Measurements from ENCODE around the gene IPO13.
A peak's percentile ranks its signal among the peaks of the same experiment; 100 is the strongest.

Gene IPO13

DNA sequence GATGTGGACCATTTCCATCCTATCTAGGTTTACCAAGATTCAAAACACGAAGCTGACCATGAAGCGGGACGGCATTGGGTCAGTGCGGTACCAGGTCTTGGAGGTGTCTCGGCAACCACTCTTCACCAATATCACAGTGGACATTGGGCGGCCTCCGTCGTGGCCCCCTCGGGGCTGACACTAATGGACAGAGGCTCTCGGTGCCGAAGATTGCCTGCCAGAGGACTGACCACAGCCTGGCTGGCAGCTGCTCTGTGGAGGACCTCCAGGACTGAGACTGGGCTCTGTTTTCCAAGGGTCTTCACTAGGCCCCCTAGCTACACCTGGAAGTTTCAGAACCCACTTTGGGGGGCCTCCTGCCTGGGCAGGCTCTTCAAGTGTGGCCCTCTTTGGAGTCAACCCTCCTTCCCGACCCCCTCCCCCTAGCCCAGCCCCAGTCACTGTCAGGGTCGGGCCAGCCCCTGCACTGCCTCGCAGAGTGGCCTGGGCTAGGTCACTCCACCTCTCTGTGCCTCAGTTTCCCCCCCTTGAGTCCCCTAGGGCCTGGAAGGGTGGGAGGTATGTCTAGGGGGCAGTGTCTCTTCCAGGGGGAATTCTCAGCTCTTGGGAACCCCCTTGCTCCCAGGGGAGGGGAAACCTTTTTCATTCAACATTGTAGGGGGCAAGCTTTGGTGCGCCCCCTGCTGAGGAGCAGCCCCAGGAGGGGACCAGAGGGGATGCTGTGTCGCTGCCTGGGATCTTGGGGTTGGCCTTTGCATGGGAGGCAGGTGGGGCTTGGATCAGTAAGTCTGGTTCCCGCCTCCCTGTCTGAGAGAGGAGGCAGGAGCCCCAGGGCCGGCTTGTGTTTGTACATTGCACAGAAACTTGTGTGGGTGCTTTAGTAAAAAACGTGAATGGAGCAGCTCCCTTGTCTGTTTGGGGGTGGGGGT is 43.8 kb downstream of the IPO13 start:
- no peak for DNase-seq

DNA sequence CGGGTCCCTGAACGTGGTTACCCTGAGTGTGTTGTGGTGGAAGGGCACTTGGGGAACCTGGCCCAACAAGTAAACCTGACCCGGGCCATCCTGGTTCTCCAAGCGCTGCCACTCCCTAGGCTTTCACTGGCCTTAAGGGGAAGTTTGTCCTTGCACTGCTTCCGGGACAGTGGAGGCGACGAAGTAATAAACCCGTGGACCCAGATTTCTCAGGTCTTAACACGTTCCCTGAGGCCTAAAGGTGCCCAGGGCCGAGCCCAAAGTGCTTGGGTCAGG is 44.4 kb downstream of the IPO13 start:
- no peak for DNase-seq

DNA sequence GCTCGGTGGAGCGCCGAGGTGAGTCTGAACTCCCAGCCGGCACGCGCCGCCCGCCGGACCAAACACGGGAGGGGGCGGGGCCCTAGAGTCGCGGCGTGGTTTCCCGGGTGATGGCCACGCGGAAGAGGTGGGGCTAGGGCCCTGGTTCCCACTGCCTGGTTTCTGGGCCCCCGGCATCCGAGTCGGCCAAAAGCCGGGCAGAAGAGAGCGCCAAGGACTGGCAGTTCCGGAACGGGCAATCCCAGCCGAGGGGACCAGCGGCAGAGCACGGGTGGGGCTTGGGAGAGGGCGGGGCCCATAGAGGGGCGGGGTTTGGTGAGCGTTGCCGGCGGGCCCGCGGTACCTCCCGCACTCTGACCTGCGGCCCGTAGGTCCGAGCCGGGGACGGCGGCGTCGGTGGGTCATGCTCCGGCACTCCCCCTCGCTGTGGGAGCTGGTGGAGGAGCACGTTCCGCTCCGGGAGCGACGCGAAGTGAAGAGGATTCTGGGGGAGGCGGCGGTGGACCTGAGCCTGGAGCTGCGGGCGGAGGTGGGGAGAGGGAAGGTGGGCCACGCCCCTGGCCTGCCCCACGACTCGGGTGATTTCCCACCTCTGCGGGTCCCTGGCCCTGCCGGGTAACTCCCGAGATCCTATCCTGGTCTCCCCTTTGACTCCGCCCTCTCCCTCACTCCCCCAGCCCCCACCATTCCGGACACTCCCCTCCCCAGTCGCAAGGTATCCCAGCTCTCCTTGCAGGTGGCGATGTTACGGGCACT is 44.9 kb downstream of the IPO13 start, which contains the start of gene CCDC24:
Gene CCDC24 (plus strand): TSS at position 124 of the 756 bp plus-strand sequence. CDS start 280 bp downstream, at position 404.
- peak; percentile 58 to 70 (median 64) for DNase-seq

DNA sequence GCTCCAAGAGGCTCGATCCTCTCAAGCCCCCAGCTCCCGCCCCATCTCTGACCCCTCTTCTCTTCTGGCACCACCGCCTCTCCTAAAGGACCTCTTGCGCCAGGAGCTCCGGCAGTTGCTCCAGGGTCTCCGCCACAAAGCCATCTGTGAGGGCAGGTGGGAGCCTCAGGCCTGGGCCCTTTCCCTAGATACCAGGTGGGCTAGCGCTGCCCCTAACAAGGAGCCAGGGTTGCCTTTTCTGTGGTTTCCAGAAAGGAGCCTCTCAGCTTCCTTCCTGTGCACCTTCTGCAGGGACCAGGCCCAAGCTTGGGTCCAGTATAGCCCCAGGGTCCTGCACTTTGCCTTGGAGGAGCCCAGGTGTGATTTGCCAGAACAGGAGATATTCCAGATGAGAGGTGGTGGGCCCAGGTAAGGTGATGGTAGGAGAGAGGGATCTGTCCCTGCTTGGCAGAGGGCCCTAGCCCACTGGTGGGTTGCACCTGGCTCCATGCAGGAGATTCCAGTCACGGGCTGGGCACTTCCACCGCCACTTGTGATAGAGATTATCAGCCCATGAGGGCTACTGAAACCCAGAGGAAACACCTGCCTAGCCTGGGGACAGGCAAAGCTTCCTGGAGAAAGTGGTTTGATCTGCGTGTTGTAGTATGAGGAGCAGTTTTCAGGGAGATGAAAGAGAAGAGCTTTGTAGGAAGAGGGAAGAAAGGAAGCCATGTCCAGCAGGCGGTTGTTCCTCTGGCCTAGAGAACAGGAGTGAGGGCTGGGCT is 45.7 kb downstream of the IPO13 start:
- no peak for DNase-seq

DNA sequence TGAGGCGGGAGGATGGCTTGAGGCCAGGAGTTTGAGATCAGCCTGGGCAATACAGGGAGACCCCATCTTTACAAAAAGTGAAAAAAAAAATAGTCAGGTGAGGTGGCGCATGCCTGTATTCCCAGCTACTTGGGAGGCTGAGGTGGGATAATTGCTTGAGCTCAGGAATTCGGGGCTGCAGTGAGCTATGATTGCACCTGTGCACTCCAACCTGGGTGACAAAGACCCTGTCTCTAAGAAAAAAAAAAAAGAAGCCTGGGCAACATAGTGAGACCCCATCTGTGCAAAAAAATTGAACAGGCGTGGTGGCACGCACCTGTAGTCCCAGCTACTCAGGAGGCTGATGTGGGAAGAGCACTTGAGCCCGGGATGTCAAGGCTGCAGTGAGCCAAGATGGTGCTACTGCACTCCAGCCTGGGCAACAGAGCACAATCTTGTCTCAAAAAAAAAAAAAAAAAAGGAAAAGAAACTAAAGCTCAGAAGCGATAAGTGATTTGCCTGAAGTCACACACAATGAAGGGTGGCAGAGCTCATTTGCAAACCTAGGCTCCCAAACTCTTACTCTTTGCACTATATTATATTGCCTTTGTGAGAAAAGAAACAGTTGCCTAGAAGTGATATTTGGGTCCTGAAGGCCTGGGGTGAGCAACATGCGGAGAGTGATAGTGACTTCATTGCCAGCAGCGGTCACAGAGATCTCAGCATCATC is 46.6 kb downstream of the IPO13 start:
- DNase-seq = no peak

DNA sequence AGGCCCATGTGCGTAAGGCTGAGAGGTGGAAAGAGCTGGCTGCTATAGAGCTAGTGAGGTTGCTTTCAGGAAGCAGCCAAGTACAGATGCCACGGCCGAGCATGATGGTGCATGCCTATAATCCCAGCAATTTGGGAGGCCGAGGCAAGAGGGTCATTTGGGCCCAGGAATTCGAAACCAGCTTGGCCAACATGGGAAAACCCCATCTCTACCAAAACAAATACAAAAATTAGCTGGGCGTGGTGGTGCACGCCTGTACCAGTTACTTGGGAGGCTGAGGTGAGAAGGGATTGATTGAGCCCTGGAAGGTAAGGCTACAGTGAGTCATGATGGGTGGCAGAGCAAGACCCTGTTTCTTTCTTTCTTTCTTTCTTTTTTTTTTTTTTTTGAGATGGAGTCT is 47.3 kb downstream of the IPO13 start:
- no peak for DNase-seq

DNA sequence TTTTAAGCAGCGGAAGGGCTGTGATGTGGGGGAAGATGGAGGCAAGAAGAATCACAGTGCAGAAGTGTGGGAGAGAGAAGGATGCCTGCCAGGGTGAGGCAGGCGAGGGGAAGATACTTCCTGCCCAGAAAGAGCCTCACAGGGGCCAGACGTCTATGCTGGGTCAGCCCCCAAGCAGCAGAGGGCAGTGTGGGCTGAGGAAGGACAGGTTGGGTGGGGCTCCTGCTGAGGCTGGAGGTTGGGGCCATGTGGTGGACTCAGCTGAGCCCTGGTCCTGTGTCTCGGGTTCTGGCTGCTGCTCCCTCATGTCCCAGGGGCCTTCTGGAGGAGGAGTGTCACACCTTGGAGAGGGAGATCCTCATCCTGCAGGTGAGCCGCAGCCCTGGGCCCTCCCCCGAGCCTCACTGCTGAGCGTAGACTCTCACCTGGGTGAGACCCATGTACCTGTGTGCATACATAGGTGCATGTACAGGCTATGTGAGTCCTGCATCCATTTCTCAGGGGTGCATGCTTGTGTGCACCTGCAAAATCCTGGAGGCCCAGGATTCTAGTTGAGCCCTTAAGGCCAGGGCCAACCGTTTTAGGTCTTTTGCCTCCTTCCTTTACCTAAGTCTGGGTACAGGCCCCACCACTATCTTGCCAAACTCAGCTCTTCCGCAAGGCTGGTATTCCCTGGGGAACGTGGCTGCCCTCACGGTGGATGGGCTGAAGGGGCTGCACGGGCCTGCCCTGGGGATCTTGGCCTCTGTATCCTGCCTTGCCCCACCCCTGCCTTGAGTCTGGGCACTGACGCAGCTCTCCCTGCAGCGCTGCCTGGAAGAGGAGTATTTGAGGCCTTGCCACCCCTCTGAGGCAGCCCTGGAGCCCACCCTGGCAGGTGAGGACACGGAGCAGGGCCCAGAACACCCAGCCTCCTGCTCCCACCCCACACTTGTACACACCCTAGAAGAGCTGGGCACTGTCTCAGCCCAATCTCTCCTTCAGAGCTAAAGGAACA is 48.3 kb downstream of the IPO13 start:
- DNase-seq = no peak

DNA sequence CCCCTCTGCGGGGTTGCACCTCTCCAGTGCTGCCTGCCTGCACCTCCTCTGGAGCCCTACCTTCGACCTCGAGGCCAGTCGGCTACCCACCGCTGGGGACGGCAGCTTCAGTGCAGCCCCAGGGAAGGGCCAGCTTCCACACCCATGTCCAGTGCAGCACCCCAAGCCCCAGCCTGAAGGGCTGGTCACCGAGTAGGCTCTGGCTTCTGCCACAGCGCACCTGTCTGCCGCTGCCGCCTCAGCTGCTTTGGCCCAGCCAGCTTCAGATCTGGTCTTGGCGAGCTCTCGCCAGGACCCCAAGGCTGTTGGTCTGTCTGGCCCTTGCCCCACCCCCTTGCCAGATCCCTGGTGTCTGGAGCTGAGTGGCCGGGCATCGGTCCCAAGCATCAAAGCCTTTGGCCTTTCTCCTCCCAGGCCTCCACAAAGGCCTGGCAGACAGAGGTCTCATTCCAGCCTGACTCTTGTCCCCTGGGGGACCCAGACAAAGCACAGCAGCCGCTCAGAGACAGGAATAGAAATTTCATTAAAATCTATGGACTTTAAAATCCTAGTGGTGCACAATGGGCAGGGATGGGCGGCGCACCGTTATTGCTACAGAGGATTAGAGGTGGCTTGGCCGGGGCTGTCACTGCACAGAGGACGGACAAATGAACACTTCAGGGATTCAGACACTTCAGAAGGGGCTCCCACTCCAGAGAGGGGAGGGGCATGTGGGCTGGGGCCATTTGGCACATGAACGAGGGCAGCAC is 49.4 kb downstream of the IPO13 start:
- DNase-seq = no peak

DNA sequence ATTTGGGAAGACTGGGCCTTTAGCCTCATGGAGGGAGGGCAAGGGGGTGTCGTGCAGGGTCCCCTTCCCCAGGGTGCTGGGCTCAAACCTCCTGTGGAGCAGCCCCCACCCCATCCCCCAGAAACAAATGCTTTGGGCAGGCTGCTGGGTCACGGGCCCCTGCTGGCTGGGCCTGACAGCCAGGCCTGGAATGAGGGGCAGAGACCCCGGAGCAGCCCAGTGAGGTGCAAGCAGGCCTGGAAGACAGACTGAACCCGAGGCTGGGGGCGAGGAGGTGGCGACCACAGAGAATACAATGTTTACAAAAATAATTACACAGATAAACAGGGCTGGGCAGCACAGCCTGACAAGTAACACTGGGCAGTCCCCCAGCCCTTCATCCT is 50.0 kb downstream of the IPO13 start:
- DNase-seq = no peak

DNA sequence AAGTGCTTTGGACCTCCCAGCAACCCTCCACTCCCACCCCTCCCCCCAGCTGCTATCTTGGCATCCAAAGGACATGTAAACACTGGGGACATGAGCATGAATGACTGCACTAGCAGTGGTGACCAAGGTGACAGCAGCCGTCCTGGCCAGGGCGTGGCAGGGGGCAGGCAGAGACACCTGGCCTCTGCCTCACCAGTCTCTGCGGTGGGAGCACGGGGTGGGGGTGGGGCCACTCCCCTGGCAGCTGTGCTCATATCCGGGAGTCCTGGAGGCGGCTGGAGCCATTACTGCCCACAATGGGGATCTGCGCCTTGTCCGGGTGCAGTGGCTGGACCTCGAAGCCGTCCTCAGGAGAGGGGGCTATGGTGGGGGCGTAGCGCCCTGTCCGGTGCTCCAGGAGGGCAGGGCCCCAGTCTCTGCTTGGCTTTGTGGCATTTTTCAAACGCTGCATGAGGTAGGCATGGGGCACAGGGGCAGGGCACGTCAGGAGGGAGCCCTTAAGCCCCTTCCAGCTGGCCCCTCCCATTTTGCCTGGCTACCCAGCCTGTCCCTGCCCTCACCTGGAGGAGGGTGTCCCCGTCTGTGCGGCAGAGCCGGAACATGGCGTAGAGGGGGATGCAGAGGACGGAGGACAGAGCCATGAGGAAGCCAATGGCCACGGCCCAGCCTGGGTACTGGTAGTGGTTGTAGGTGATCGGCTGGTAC is 50.7 kb downstream of the IPO13 start:
- DNase-seq = no peak

DNA sequence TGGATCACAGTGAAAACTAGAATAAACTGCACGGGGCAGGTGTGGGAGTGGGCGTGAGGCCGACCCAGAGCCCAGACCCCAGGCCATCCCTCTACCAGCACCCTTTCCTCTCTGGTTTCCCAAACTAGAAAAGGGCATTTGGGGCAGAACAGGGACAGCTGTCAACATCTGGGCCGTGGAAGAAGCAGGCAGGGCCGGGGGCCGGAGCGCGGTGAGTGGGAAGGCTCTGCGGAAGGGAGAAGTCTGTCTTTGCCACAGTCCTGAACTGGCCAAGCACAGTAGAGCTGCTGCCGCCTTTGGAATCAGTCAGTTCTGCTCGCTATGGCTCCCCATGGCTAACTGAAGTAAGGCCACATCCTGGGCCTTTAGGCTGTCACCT is 51.2 kb downstream of the IPO13 start:
- no peak for DNase-seq

DNA sequence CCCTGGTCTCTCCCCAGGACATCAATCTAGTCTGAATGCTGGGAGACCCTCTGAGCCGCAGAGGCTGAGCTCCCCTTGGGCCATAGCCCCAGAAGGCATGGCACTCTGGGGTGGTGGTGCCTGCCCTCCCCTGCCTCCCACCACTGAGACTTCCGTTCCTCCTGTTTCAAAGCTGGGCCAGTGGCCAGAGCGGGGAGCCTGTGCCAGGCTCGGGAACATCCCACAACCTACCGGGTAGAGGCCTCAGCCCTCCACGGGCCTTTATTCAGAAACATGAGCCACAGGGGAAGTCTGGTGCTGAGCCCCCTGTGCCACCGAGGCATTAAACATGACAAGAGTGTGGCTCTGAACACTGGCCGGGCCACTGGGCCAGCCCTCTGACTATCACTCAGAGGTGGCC is 52.7 kb downstream of the IPO13 start:
- no peak for DNase-seq

DNA sequence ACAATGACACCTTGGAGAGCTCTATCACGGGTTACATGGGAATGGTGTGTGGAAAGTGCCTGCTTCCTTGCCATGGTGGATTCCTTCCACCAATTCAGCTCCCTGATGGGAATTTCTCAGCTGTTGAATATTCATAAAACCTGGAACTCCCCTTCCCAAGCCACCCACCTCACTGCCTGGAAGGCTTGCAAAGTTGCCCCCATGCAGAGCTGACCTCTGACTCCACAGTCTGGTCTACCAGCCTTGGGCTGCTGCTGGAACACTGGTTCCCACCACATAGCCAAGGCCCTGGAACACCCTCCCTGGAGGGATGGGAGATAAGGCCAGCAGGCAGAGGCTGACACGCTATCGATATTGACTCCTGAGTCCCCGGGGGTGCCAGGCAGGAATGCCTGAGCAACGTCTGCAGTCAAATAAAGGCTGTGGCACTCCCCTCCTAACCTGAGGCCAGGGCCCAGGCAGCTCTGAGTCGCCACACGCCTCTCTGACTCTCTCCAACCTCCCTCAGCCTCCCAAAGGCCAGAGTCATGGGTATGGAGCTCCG is 53.4 kb downstream of the IPO13 start:
- DNase-seq = no peak

DNA sequence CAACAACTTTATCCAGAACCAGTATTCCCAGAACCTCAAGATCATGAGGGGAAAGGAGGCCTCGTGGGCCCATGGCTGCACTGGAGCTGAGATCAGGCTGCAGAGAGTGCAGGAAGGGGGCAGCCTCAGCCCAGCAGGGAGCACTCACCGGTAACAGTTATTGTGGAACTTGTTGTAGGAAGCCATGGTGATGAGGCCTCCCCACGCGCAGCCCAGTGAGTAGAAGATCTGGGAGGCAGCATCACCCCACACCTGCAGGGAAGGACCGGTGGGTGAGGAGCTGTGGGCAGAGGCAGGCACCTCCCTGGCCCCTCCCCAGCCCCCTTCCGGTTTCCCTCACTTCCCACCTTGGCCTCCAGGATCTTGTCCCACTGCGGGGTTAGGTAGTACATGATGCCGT is 55.4 kb downstream of the IPO13 start:
- no peak for DNase-seq

DNA sequence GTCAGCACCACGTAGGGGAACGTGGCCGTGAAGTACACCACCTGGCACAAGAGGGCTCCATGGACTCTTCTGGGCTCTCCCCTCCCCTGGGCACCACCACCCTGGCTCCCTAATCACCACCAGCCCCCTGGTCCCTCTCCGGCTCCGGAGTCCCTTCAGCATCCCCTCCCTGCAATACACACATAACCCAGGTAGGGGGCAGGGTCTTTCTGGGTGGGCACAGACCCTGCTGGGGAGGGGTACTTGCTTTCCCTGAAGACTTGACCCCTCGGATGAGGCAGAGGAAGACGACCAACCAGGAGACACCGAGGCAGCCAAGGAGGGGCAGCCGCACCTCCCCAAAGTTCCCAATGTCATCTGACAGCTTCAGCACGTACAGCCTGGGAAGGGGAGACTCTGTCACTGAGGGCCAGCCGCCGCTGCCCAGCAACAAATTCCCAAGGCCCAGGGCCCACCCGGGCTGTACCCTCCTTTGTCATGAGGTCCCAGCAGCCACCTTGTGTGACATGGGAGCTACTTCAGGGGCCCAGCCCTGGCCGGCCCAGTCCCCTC is 55.9 kb downstream of the IPO13 start:
- DNase-seq = no peak

DNA sequence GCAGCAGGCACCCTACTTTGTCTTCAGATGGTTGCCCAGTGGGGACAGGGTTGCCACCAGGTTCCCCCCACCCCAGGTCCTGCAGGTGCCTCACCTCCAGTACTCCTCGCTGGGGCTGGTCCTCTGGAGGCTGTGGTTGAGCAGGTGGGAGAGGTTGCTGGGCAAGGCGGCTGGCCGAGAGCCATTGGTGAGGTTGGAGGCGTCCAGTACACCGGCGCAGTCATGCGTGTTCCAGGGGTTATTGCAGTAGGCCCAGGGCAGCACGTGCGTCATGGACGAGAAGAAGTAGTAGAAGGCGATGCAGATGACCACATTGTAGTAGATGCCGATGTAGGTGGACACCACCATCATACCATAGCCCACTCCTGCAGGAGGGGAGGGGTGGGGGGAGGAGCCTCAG is 61.5 kb downstream of the IPO13 start:
- no peak for DNase-seq

DNA sequence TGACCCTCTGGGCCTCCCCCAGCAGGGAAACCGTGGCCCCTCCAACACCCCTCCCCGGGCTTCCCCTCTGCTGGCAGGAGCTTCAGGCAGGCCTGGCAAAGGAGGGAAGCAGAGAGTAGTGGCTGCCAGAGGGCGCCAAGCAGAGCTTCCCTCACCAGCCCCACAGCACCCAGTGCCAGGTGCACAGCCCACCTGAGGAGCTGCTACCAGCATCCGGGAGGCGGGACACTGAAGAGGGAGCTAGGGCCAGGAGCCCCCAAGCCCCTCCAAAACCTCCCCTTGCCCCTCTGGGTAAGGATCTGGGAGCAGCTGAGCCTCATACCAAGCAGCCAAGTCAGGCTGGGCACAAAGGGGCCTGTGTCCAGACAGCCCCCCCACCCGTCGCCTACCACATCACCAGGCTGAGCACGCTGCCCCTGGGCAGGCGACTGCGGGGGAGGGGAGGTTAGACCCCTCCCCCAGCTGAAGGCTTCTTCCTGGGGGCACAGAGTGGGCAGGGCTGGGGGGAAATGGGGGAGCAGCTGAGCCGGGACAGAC is 64.3 kb downstream of the IPO13 start:
- no peak for DNase-seq

DNA sequence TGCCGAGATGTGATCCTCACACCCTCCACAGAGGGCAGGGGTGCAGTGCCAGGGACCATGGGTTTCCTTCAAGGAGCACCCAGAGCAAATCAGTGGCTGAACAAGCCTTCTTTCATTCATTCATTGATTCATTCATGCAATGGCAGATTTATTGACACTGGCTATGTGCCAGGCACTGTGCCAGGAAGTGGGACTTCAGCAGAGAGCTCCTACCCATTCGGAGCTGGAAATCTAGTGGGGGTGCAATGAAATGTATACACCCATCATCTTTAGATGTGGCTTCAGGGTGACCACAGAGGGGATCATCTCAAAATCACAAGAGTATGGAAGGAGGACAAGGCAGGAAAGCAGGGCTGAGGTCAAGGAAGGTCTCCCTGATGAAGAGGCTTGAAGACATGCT is 65.7 kb downstream of the IPO13 start:
- no peak for DNase-seq

DNA sequence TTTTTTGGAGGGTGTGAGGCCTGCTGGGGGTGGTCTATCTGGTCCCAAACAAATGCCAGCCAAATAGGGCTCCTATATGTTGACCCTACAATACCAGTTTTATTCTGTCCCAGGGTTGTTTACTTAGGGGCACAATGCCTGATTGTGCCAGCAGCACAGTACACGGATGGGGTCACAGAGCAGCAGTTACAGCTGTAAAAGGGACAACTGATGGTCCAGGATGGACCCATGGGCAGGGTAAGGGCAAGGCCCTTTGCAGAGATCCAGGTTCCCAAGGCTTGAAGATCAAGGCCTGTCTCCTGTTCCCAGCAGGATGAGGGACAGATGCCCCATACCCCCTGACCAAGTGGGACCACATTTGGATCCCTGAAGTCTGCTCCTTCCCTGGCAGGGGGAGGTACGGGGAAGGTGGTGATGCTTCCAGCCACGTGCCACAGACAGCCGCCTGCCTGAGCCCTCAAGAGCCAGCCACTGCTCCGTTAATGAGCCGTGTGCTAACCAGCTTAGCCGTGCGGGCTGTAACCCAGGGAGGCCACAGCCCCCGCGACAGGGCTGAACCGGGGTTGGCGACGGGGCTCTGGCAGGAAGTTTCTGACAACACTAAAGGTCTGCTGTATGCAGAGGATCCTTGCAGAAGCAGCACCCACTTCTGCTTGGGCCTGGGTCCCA is 66.3 kb downstream of the IPO13 start:
- DNase-seq = no peak

Data from T-helper 2 cell (primary cell).